ENCODE measurements around the gene BIRC7.

BIRC7 gene

GRCh38 chr20:63261060-63261794 lies 25.5 kb downstream of the BIRC7 start:
- no peak for DNase-seq (ENCODE audit: extremely low spot score)
- no peak for TF ChIP-seq ZNF384 (IDR thresholded peaks at IDR 0.05)
- no peak for TF ChIP-seq ARNT (IDR thresholded peaks at IDR 0.05)
- TF ChIP-seq FOXM1 (IDR thresholded peaks at IDR 0.05; ENCODE audit: borderline replicate concordance), result no peak
- no peak for TF ChIP-seq LEF1 (IDR thresholded peaks at IDR 0.05; ENCODE audit: borderline replicate concordance)
- TF ChIP-seq NFRKB (IDR thresholded peaks at IDR 0.05), result no peak
- TF ChIP-seq CTBP1 (IDR thresholded peaks at IDR 0.05; ENCODE audit: borderline replicate concordance), result no peak
- no peak for TF ChIP-seq SP1 (IDR thresholded peaks at IDR 0.05)
- TF ChIP-seq SUZ12 (IDR thresholded peaks at IDR 0.05), result no peak
- TF ChIP-seq, protein P1, sequence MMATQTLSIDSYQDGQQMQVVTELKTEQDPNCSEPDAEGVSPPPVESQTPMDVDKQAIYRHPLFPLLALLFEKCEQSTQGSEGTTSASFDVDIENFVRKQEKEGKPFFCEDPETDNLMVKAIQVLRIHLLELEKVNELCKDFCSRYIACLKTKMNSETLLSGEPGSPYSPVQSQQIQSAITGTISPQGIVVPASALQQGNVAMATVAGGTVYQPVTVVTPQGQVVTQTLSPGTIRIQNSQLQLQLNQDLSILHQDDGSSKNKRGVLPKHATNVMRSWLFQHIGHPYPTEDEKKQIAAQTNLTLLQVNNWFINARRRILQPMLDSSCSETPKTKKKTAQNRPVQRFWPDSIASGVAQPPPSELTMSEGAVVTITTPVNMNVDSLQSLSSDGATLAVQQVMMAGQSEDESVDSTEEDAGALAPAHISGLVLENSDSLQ (IDR thresholded peaks at IDR 0.05), result no peak
- TF ChIP-seq HDGF (IDR thresholded peaks at IDR 0.05; ENCODE audit: borderline replicate concordance), result no peak
- TF ChIP-seq TARDBP (IDR thresholded peaks at IDR 0.05), result no peak
- no peak for TF ChIP-seq ELF4 (IDR thresholded peaks at IDR 0.05)
- no peak for TF ChIP-seq BHLHE40 (IDR thresholded peaks at IDR 0.05; ENCODE audit: borderline replicate concordance)
- no peak for TF ChIP-seq FOXK2 (IDR thresholded peaks at IDR 0.05)
- TF ChIP-seq L3MBTL2 (conservative IDR thresholded peaks at IDR 0.05), result no peak
- ChIA-PET POLR2A (interaction anchor here (0.7 kb wide), 1 partner anchor 11 kb away, joined by 3 read pairs; the partner anchor contains the start of gene ARFGAP1), CTCF (no interaction called here)

- no peak for DNase-seq (ENCODE audit: extremely low spot score)
Measured at GRCh38 chr20:63261795-63262528, 26.3 kb downstream of the BIRC7 start.

DNA sequence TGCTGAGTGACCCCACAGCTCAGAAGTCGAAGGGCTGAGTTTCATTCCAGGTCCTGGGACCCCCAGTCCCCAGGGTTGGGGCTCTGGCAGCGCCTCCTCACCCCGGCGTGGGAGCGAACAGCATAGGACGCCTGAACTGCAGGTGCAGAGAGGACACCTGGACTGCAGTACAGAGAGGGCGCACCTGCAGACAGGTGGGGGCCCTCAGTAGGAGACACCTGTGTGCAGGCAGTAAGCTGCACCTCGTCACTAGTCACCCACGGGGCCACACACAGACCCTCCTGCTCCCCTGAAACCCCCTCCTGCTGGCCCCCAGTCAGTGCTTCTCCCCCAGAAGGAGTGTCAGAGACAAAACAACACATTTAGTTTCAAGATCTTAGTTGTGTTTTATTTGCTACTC lies 27.1 kb downstream of the BIRC7 start:
- POLR2A ChIA-PET, result no interaction called here
- no peak for DNase-seq (ENCODE audit: extremely low spot score)
- CTCF ChIA-PET, result no interaction called here
- TF ChIP-seq NFRKB (IDR thresholded peaks at IDR 0.05), result no peak
- no peak for TF ChIP-seq ARNT (IDR thresholded peaks at IDR 0.05)
- no peak for TF ChIP-seq FOXM1 (IDR thresholded peaks at IDR 0.05; ENCODE audit: borderline replicate concordance)
- TF ChIP-seq SP1 (IDR thresholded peaks at IDR 0.05), result no peak
- TF ChIP-seq CTBP1 (IDR thresholded peaks at IDR 0.05; ENCODE audit: borderline replicate concordance), result no peak
- TF ChIP-seq ELF4 (IDR thresholded peaks at IDR 0.05), result no peak
- no peak for TF ChIP-seq SUZ12 (IDR thresholded peaks at IDR 0.05)
- TF ChIP-seq BHLHE40 (IDR thresholded peaks at IDR 0.05; ENCODE audit: borderline replicate concordance), result no peak

More at GRCh38 chr20:63261795-63262528, 26.3 kb downstream of the BIRC7 start:
- POLR2A ChIA-PET, result no interaction called here
- CTCF ChIA-PET, result no interaction called here
- TF ChIP-seq ARNT (IDR thresholded peaks at IDR 0.05), result no peak
- TF ChIP-seq NFRKB (IDR thresholded peaks at IDR 0.05), result no peak
- no peak for TF ChIP-seq FOXA1 (IDR thresholded peaks at IDR 0.05)
- no peak for TF ChIP-seq TARDBP (IDR thresholded peaks at IDR 0.05)
- no peak for TF ChIP-seq SUZ12 (IDR thresholded peaks at IDR 0.05)
- TF ChIP-seq HDGF (IDR thresholded peaks at IDR 0.05; ENCODE audit: borderline replicate concordance), result no peak
- TF ChIP-seq, protein P1 (IDR thresholded peaks at IDR 0.05), result no peak

DNA sequence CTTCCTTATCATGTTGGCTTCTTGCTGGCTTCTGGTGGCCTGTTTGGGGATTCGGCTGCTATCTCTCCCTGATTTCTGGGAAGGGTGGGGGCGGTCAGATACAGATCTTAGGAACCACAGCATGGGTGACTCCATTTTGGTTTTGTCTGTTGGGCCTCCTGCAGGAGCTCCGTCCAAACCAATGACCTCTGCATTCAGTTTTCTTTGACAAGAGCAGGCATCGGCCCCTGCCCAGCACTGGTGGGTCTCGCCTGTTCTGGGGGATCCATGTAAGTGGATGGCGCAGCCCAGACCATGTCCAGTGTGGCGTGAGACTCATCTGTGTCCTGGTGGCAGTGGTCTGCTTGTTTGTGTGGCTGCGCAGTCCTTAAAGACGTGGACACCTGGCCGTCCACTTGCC lies 28.3 kb downstream of the BIRC7 start:
- ChIA-PET CTCF (no interaction called here), POLR2A (no interaction called here)
- DNase-seq (ENCODE audit: extremely low spot score), result no peak
- no peak for TF ChIP-seq CTBP1 (IDR thresholded peaks at IDR 0.05; ENCODE audit: borderline replicate concordance)
- TF ChIP-seq FOXK2 (IDR thresholded peaks at IDR 0.05), result no peak
- TF ChIP-seq, protein P1 (IDR thresholded peaks at IDR 0.05), result no peak
- no peak for TF ChIP-seq SUZ12 (IDR thresholded peaks at IDR 0.05)
- TF ChIP-seq ARNT (IDR thresholded peaks at IDR 0.05), result no peak
- no peak for TF ChIP-seq ELF4 (IDR thresholded peaks at IDR 0.05)
- TF ChIP-seq HDGF (IDR thresholded peaks at IDR 0.05; ENCODE audit: borderline replicate concordance), result no peak

- POLR2A ChIA-PET, result no interaction called here
- DNase-seq (ENCODE audit: extremely low spot score), result no peak
- CTCF ChIA-PET, result no interaction called here
Measured at GRCh38 chr20:63264519-63264918, 28.8 kb downstream of the BIRC7 start.

More at GRCh38 chr20:63264519-63264918, 28.8 kb downstream of the BIRC7 start:
- TF ChIP-seq ZNF384 (IDR thresholded peaks at IDR 0.05) (no peak), ELF4 (IDR thresholded peaks at IDR 0.05) (no peak), SUZ12 (IDR thresholded peaks at IDR 0.05) (no peak), FOXM1 (IDR thresholded peaks at IDR 0.05; ENCODE audit: borderline replicate concordance) (no peak), L3MBTL2 (conservative IDR thresholded peaks at IDR 0.05) (no peak), SP1 (IDR thresholded peaks at IDR 0.05) (no peak), NFRKB (IDR thresholded peaks at IDR 0.05) (no peak), TARDBP (IDR thresholded peaks at IDR 0.05) (no peak), CTBP1 (IDR thresholded peaks at IDR 0.05; ENCODE audit: borderline replicate concordance) (no peak), ARNT (IDR thresholded peaks at IDR 0.05) (no peak), HDGF (IDR thresholded peaks at IDR 0.05; ENCODE audit: borderline replicate concordance) (no peak), FOXK2 (IDR thresholded peaks at IDR 0.05) (no peak), BHLHE40 (IDR thresholded peaks at IDR 0.05; ENCODE audit: borderline replicate concordance) (no peak), LEF1 (IDR thresholded peaks at IDR 0.05; ENCODE audit: borderline replicate concordance) (no peak), FOXA1 (IDR thresholded peaks at IDR 0.05) (no peak)
- TF ChIP-seq, protein P1 (IDR thresholded peaks at IDR 0.05), result no peak

Measured in HEK293T (cell line).